ENCODE measurements around the gene RASGRF1.

Gene RASGRF1

GRCh38 chr15:79059081-79059572, 31.5 kb downstream of the RASGRF1 start:
- TF ChIP-seq EZH2phosphoT487 (IDR thresholded peaks at IDR 0.05; ENCODE audit: low read depth) (no peak), CTCF (IDR thresholded peaks at IDR 0.05; ENCODE audit: low read depth, low read length) (no peak)
- no peaks in the 10 kb centered on the region for H3K4me1 ChIP-seq (ENCODE audit: low read length)
- no peaks in the 10 kb centered on the region for H4K20me1 ChIP-seq (ENCODE audit: insufficient read depth, low read length)
- no peaks in the 10 kb centered on the region for H3K36me3 ChIP-seq (replicated peaks; ENCODE audit: low read depth, low read length)
- no peak overlapping the region for H3K27ac ChIP-seq (ENCODE audit: low read length)
- no peaks in the 10 kb centered on the region for H3K9me3 ChIP-seq (ENCODE audit: insufficient read depth, low read length)
- H3K4me3 ChIP-seq (ENCODE audit: low read length), result no peak overlapping the region
- H2AFZ ChIP-seq (ENCODE audit: low read depth, low read length), result no peak overlapping the region
- no peak overlapping the region for H3K4me2 ChIP-seq (ENCODE audit: low read length)
- H3K27me3 ChIP-seq (ENCODE audit: low read depth, low read length), result peaks cover 22% of the 10 kb centered on the region; the same call in 1 of the 2 replicates
- no peak overlapping the region for H3K9ac ChIP-seq (ENCODE audit: low read length)
- no peaks in the 10 kb centered on the region for H3K79me2 ChIP-seq (ENCODE audit: low read length)

GRCh38 chr15:79058260-79058850, 32.2 kb downstream of the RASGRF1 start:
- no peaks in the 10 kb centered on the region for H3K36me3 ChIP-seq (replicated peaks; ENCODE audit: low read depth, low read length)
- no peak overlapping the region for H3K4me3 ChIP-seq (ENCODE audit: low read length)
- H4K20me1 ChIP-seq (ENCODE audit: insufficient read depth, low read length), result no peaks in the 10 kb centered on the region
- no peak overlapping the region for H3K9ac ChIP-seq (ENCODE audit: low read length)
- no peaks in the 10 kb centered on the region for H3K4me1 ChIP-seq (ENCODE audit: low read length)
- no peak for TF ChIP-seq CTCF (IDR thresholded peaks at IDR 0.05; ENCODE audit: low read depth, low read length)
- no peak for TF ChIP-seq EZH2phosphoT487 (IDR thresholded peaks at IDR 0.05; ENCODE audit: low read depth)
- H3K27me3 ChIP-seq (ENCODE audit: low read depth, low read length), result peaks cover 22% of the 10 kb centered on the region; the same call in 1 of the 2 replicates
- no peaks in the 10 kb centered on the region for H3K79me2 ChIP-seq (ENCODE audit: low read length)
- H2AFZ ChIP-seq (ENCODE audit: low read depth, low read length), result no peak overlapping the region
- H3K4me2 ChIP-seq (ENCODE audit: low read length), result no peak overlapping the region
- no peak overlapping the region for H3K27ac ChIP-seq (ENCODE audit: low read length)
- no peaks in the 10 kb centered on the region for H3K9me3 ChIP-seq (ENCODE audit: insufficient read depth, low read length)

GRCh38 chr15:79057050-79057449, 33.5 kb downstream of the RASGRF1 start:
- Histone ChIP-seq H3K4me2 (ENCODE audit: low read length) (no peak overlapping the region), H3K4me3 (ENCODE audit: low read length) (no peak overlapping the region), H4K20me1 (ENCODE audit: insufficient read depth, low read length) (no peaks in the 10 kb centered on the region), H2AFZ (ENCODE audit: low read depth, low read length) (no peak overlapping the region), H3K27ac (ENCODE audit: low read length) (no peak overlapping the region), H3K79me2 (ENCODE audit: low read length) (no peaks in the 10 kb centered on the region), H3K9me3 (ENCODE audit: insufficient read depth, low read length) (no peaks in the 10 kb centered on the region), H3K27me3 (ENCODE audit: low read depth, low read length) (peaks cover 22% of the 10 kb centered on the region; the same call in 1 of the 2 replicates), H3K4me1 (ENCODE audit: low read length) (no peaks in the 10 kb centered on the region), H3K9ac (ENCODE audit: low read length) (no peak overlapping the region), H3K36me3 (replicated peaks; ENCODE audit: low read depth, low read length) (no peaks in the 10 kb centered on the region)
- TF ChIP-seq CTCF (IDR thresholded peaks at IDR 0.05; ENCODE audit: low read depth, low read length), result no peak
- TF ChIP-seq EZH2phosphoT487 (IDR thresholded peaks at IDR 0.05; ENCODE audit: low read depth), result no peak

- Histone ChIP-seq H3K27ac (ENCODE audit: low read length) (no peak overlapping the region), H2AFZ (ENCODE audit: low read depth, low read length) (no peak overlapping the region), H3K9me3 (ENCODE audit: insufficient read depth, low read length) (no peaks in the 10 kb centered on the region), H3K27me3 (ENCODE audit: low read depth, low read length) (peaks cover 8% of the 10 kb centered on the region), H3K4me1 (ENCODE audit: low read length) (no peaks in the 10 kb centered on the region), H3K36me3 (replicated peaks; ENCODE audit: low read depth, low read length) (no peaks in the 10 kb centered on the region), H3K4me2 (ENCODE audit: low read length) (no peak overlapping the region), H3K4me3 (ENCODE audit: low read length) (no peak overlapping the region), H3K79me2 (ENCODE audit: low read length) (no peaks in the 10 kb centered on the region), H4K20me1 (ENCODE audit: insufficient read depth, low read length) (no peaks in the 10 kb centered on the region), H3K9ac (ENCODE audit: low read length) (no peak overlapping the region)
- no peak for TF ChIP-seq CTCF (IDR thresholded peaks at IDR 0.05; ENCODE audit: low read depth, low read length)
- no peak for TF ChIP-seq EZH2phosphoT487 (IDR thresholded peaks at IDR 0.05; ENCODE audit: low read depth)
These were observed 36.2 kb downstream of the RASGRF1 start for GRCh38 chr15:79054350-79054749.

Data from OCI-LY3 (cell line).